HCT116 (cell line): ENCODE data around the gene ASCC2. TPM values are rescaled to one million over a fixed set of nuclear protein-coding genes. Genes with fewer than 3 reads are reported as not detected.

ENCODE experiments used
- ATAC-seq: fragments of 200-7000 bp; cut with Tn5 transposase; 2 replicates; pipeline ENCODE4 v1.9.1; 2020; ENCODE audit warnings: mild to moderate bottlenecking, moderate library complexity
- BruUV-seq: library from RNA; stranded (reverse); fragments of 400-500 nt; replicated peaks from 2 replicates; lab custom pipeline; 2021; lab: Mats Ljungman, UMichigan
- CTCF ChIA-PET: fragments of 300-600 bp; sonication (Branson Sonifier 250); formaldehyde crosslinking; loops from one replicate; lab custom pipeline; 2021; ENCODE audit warnings: antibody characterized with exemption; lab: Charles Lee
- POLR2A ChIA-PET: fragments of 300-600, 350-600 bp; sonication (Branson Sonifier 250); formaldehyde crosslinking; loops from one replicate; lab custom pipeline; 2021; ENCODE audit warnings: antibody characterized with exemption; lab: Charles Lee
- RAD21 ChIA-PET, 2 experiments: fragments of 300-600 bp; sonication (Branson Sonifier 250); formaldehyde crosslinking; loops; one replicate each; lab custom pipeline; 2023; ENCODE audit warnings: low total read pairs in 2 of 2; ENCODE audit not compliant: uncharacterized antibody in 2 of 2, unreplicated experiment in 2 of 2, low non-redundant PET in 1 of 2; lab: Charles Lee
- DNase-seq: peaks from one replicate; pipeline ENCODE4 v3.0.0-alpha.2; 2010; ENCODE audit warnings: low read depth, low spot score
- H2AFZ ChIP-seq: fragments of 200-600 bp; shearing (Covaris generic), sonication (generic); 2 replicates; pipeline ENCODE4 v1.6.1; 2017; ENCODE audit warnings: low read depth, mixed run types, mixed read lengths, antibody characterized with exemption, low read length; ENCODE audit not compliant: poor library complexity, severe bottlenecking
- H3K27ac ChIP-seq: 2 replicates; pipeline ENCODE4 v1.5.1; 2012; ENCODE audit warnings: low read depth, low read length
- H3K27me3 ChIP-seq: fragments of 200-600 bp; sonication (generic); 2 replicates; pipeline ENCODE4 v1.6.1; 2016; ENCODE audit warnings: mixed run types, low read length, mixed read lengths; ENCODE audit not compliant: insufficient read depth
- H3K36me3 ChIP-seq, 2 experiments: fragments of 200-500 bp in 1 of 2; fragments of 200-600 bp in 1 of 2; sonication (Bioruptor generic) in 1 of 2; sonication (generic) in 1 of 2; 2 replicates each; pipeline versions ENCODE4 v1.5.1 to v1.6.1; 2014 to 2016; ENCODE audit warnings: low read length in 2 of 2, inconsistent platforms in 1 of 2, mixed read lengths in 1 of 2, mixed run types in 1 of 2; ENCODE audit not compliant: insufficient read depth in 2 of 2, control insufficient read depth in 1 of 2
- H3K4me1 ChIP-seq, 2 experiments: fragments of 200-600 bp in 1 of 2; sonication (generic) in 1 of 2; 2 replicates each; pipeline versions ENCODE4 v1.5.1 to v1.6.1; 2012 to 2017; ENCODE audit warnings: low read length in 2 of 2, inconsistent platforms in 1 of 2, mild to moderate bottlenecking in 1 of 2, mixed read lengths in 1 of 2, mixed run types in 1 of 2, moderate library complexity in 1 of 2; ENCODE audit not compliant: insufficient read depth in 2 of 2, control insufficient read depth in 1 of 2
- H3K4me2 ChIP-seq: fragments of 200-600 bp; sonication (generic); 2 replicates; pipeline ENCODE4 v1.6.1; 2017; ENCODE audit warnings: mixed run types, low read length, mixed read lengths
- H3K4me3 ChIP-seq, 2 experiments: fragments of 200-600 bp in 1 of 2; sonication (generic) in 1 of 2; replicated peaks in 1 of 2; 2 replicates each; pipeline ENCODE4 v1.5.1; 2011 to 2016; ENCODE audit warnings: low read length in 2 of 2, control low read depth in 1 of 2, low read depth in 1 of 2, mild to moderate bottlenecking in 1 of 2, mixed read lengths in 1 of 2, mixed run types in 1 of 2
- H3K79me2 ChIP-seq: fragments of 200-600 bp; sonication (generic); 2 replicates; pipeline ENCODE4 v1.6.1; 2017; ENCODE audit warnings: mild to moderate bottlenecking, mixed run types, low read length, moderate library complexity, mixed read lengths; ENCODE audit not compliant: insufficient read depth
- H3K9ac ChIP-seq: fragments of 200-600 bp; sonication (generic); 2 replicates; pipeline ENCODE4 v1.6.1; 2016; ENCODE audit warnings: low read length, mixed read lengths
- H3K9me2 ChIP-seq: fragments of 200-600 bp; sonication (generic), shearing (Covaris generic); 2 replicates; pipeline ENCODE4 v1.6.1; 2017; ENCODE audit warnings: mixed run types, mild to moderate bottlenecking, moderate library complexity; ENCODE audit not compliant: insufficient read depth
- H3K9me3 ChIP-seq, 2 experiments: fragments of 200-500 bp in 1 of 2; fragments of 200-600 bp in 1 of 2; sonication (Bioruptor generic) in 1 of 2; sonication (generic) in 1 of 2; 2 replicates each; pipeline ENCODE4 v1.6.1; 2014 to 2017; ENCODE audit warnings: low read length in 2 of 2, mixed read lengths in 2 of 2, inconsistent platforms in 1 of 2, low read depth in 1 of 2, mild to moderate bottlenecking in 1 of 2, mixed run types in 1 of 2, moderate library complexity in 1 of 2; ENCODE audit not compliant: control insufficient read depth in 1 of 2, insufficient read depth in 1 of 2
- H4K20me1 ChIP-seq: fragments of 200-600 bp; sonication (generic), shearing (Covaris generic); 2 replicates; pipeline ENCODE4 v1.6.1; 2017; ENCODE audit warnings: mixed run types, mild to moderate bottlenecking, moderate library complexity; ENCODE audit not compliant: insufficient read depth
- ATF3 ChIP-seq: IDR thresholded peaks from 2 replicates; pipeline ENCODE4 v1.6.1; 2012
- CBX3 ChIP-seq: IDR thresholded peaks from 2 replicates; pipeline ENCODE4 v1.6.1; 2012; ENCODE audit warnings: low read depth
- CEBPB ChIP-seq: IDR thresholded peaks from 2 replicates; pipeline ENCODE4 v1.6.1; 2012; ENCODE audit warnings: low read depth
- CTCF ChIP-seq, 3 experiments: fragments of 200-600 bp in 1 of 3; sonication (generic) in 1 of 3; IDR thresholded peaks in 2 of 3; conservative IDR thresholded peaks in 1 of 3; 2 replicates each; pipeline ENCODE4 v1.5.1; 2012 to 2017; ENCODE audit warnings: low read depth in 2 of 3, low read length in 2 of 3, antibody characterized with exemption in 1 of 3, borderline replicate concordance in 1 of 3, control low read depth in 1 of 3, mild to moderate bottlenecking in 1 of 3, mixed read lengths in 1 of 3, mixed run types in 1 of 3, moderate library complexity in 1 of 3; ENCODE audit not compliant: insufficient read depth in 1 of 3
- EGR1 ChIP-seq: IDR thresholded peaks from 2 replicates; pipeline ENCODE4 v1.6.1; 2012; ENCODE audit warnings: low read depth
- EZH2 ChIP-seq: fragments of 200-600 bp; sonication (generic); IDR thresholded peaks from 2 replicates; pipeline ENCODE4 v1.6.1; 2017; ENCODE audit warnings: antibody characterized with exemption, mixed run types
- EZH2phosphoT487 ChIP-seq: fragments of 200-600 bp; IDR thresholded peaks from 2 replicates; pipeline ENCODE4 v1.6.1; 2018; ENCODE audit warnings: antibody characterized with exemption, borderline replicate concordance
- FOSL1 ChIP-seq: IDR thresholded peaks from 2 replicates; pipeline ENCODE4 v1.6.1; 2012; ENCODE audit warnings: low read depth
- JUND ChIP-seq: IDR thresholded peaks from 2 replicates; pipeline ENCODE4 v1.6.1; 2012
- MAX ChIP-seq: IDR thresholded peaks from 2 replicates; pipeline ENCODE4 v1.6.1; 2012
- POLR2AphosphoS5 ChIP-seq: IDR thresholded peaks from 2 replicates; pipeline ENCODE4 v1.6.1; 2011; ENCODE audit warnings: mild to moderate bottlenecking, low read depth, low read length, moderate library complexity
- REST ChIP-seq: IDR thresholded peaks from 2 replicates; pipeline ENCODE4 v1.6.1; 2012; ENCODE audit warnings: low read depth
- SP1 ChIP-seq: IDR thresholded peaks from 2 replicates; pipeline ENCODE4 v1.6.1; 2012; ENCODE audit warnings: low read depth
- SRF ChIP-seq: IDR thresholded peaks from 2 replicates; pipeline ENCODE4 v1.6.1; 2012; ENCODE audit warnings: low read depth
- TCF7L2 ChIP-seq: IDR thresholded peaks from 2 replicates; pipeline ENCODE4 v1.7.0; 2011; ENCODE audit warnings: borderline replicate concordance, inconsistent platforms; ENCODE audit not compliant: insufficient read depth, insufficient read length; ENCODE audit errors: extremely low read depth
- YY1 ChIP-seq: IDR thresholded peaks from 2 replicates; pipeline ENCODE4 v1.6.1; 2011; ENCODE audit warnings: low read length, low read depth, moderate library complexity, mild to moderate bottlenecking; ENCODE audit not compliant: insufficient replicate concordance; ENCODE audit errors: extremely low read depth
- ZBTB33 ChIP-seq: IDR thresholded peaks from 2 replicates; pipeline ENCODE4 v1.6.1; 2011; ENCODE audit warnings: mild to moderate bottlenecking, low read length, moderate library complexity; ENCODE audit not compliant: insufficient replicate concordance; ENCODE audit errors: extremely low read depth
- ZFX ChIP-seq: fragments of 450-650 bp; IDR thresholded peaks from 2 replicates; pipeline ENCODE4 v1.6.1; 2017
- ZNF274 ChIP-seq: fragments of 200-500 bp; sonication (Bioruptor generic); IDR thresholded peaks from 2 replicates; pipeline ENCODE4 v1.6.1; 2014; ENCODE audit warnings: mild to moderate bottlenecking, low read depth, low read length, inconsistent platforms
- intact Hi-C: fragments of 100-400 bp; cut with micrococcal nuclease; formaldehyde crosslinking; loops from 2 replicates; pipeline ENCODE4 v1.10.0; 2022
- total RNA-seq: library from RNA; stranded (reverse); gene quantifications from one replicate; pipeline ENCODE4 v1.2.1, GENCODE V29; 2021; ENCODE audit not compliant: unreplicated experiment

ASCC2 gene
- total RNA-seq, 1 experiment from 2014 or later = 68.6 TPM

GRCh38 chr22:29814003-29814402 lies 24.1 kb downstream of the ASCC2 start:
- Histone ChIP-seq H3K36me3 (peaks cover 29 to 57% of the 10 kb centered on the region in 2 experiments), H4K20me1 (no peaks in the 10 kb centered on the region), H3K27me3 (no peaks in the 10 kb centered on the region), H3K9me2 (no peaks in the 10 kb centered on the region), H3K9me3 (no peaks in the 10 kb centered on the region), H3K4me1 (peaks cover 0 to 9% of the 10 kb centered on the region in 2 experiments; a peak in 1 of 4 replicates), H2AFZ (no peak overlapping the region), H3K27ac (no peak overlapping the region), H3K4me2 (no peak overlapping the region), H3K4me3 (no peak overlapping the region), H3K79me2 (no peaks in the 10 kb centered on the region), H3K9ac (no peak overlapping the region)
- ATAC-seq (no peak), DNase-seq (no peak)
- no TSS peak for BruUV-seq
- ChIA-PET CTCF (no interaction called here), POLR2A (no interaction called here), RAD21 (interaction anchor here in 1 of 2 experiments (0.6 kb wide), 1 partner anchor 275 kb away, joined by 3 read pairs; no protein-coding TSS in a partner anchor)
- TF ChIP-seq YY1 (no peak), CBX3 (no peak), CEBPB (no peak), SRF (no peak), ATF3 (no peak), FOSL1 (no peak), JUND (no peak), CTCF (IDR thresholded peaks at IDR 0.05 in 2 of 3, conservative IDR thresholded peaks at IDR 0.05 in 1 of 3; ENCODE audit: borderline replicate concordance in 1 of 3, insufficient read depth in 1 of 3, low read depth in 2 of 3, low read length in 2 of 3) (no peak), EZH2 (no peak), TCF7L2 (no peak), EZH2phosphoT487 (no peak), SP1 (no peak), ZNF274 (no peak), REST (no peak), ZBTB33 (no peak), EGR1 (no peak), MAX (no peak), ZFX (no peak), POLR2AphosphoS5 (no peak)
- intact Hi-C loops = no loop called here
